Measurements from ENCODE around the gene RBM44.

The RBM44 gene

GRCh38 chr2:237875256-237876060 is 76.9 kb downstream of the RBM44 start:
- Histone ChIP-seq H3K27me3 (no peaks in the 10 kb centered on the region), H3K4me1 (peaks cover 32% of the 10 kb centered on the region), H3K27ac (no peak overlapping the region), H3K4me2 (no peak overlapping the region), H3K9me3 (no peaks in the 10 kb centered on the region), H3K4me3 (no peak overlapping the region), H3K36me3 (no peaks in the 10 kb centered on the region), H4K20me1 (no peaks in the 10 kb centered on the region), H3K9ac (no peak overlapping the region)
- no peak for TF ChIP-seq Cebpa-rat (IDR thresholded peaks at IDR 0.05)

DNA sequence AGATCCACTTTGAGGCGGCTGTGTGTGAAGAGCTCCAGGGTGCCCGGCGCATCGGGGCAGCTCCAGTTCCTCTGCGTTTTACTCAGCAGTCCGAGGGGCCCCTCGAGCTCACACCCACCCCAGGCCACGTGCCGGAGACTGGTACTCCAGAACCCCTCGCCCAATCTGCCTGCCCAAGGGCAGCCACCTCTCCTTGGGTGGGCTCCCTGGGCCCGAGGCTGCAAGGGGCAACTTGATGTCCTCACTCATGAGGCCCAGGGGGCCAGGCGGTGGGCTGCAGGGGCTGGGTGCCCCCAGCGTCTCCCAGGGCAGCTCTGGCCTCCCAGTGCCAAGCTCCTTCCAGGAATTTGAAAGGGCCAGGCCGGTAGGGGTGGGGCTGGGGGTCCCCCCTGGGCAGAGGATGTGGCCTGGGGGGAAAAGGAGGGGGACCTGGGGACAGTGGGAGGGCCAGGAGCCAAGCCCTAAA is 77.5 kb downstream of the RBM44 start:
- Histone ChIP-seq H3K4me3 (no peak overlapping the region), H3K27ac (no peak overlapping the region), H4K20me1 (no peaks in the 10 kb centered on the region), H3K36me3 (no peaks in the 10 kb centered on the region), H3K4me2 (no peak overlapping the region), H3K4me1 (peaks cover 28% of the 10 kb centered on the region), H3K9ac (no peak overlapping the region), H3K27me3 (no peaks in the 10 kb centered on the region), H3K9me3 (no peaks in the 10 kb centered on the region)
- no peak for TF ChIP-seq Cebpa-rat (IDR thresholded peaks at IDR 0.05)

GRCh38 chr2:237876532-237876931 is 78.0 kb downstream of the RBM44 start:
- Histone ChIP-seq H4K20me1 (no peaks in the 10 kb centered on the region), H3K4me3 (no peak overlapping the region), H3K4me2 (no peak overlapping the region), H3K4me1 (peaks cover 24% of the 10 kb centered on the region), H3K36me3 (no peaks in the 10 kb centered on the region), H3K27me3 (no peaks in the 10 kb centered on the region), H3K9me3 (no peaks in the 10 kb centered on the region), H3K9ac (no peak overlapping the region), H3K27ac (no peak overlapping the region)
- no peak for TF ChIP-seq Cebpa-rat (IDR thresholded peaks at IDR 0.05)

DNA sequence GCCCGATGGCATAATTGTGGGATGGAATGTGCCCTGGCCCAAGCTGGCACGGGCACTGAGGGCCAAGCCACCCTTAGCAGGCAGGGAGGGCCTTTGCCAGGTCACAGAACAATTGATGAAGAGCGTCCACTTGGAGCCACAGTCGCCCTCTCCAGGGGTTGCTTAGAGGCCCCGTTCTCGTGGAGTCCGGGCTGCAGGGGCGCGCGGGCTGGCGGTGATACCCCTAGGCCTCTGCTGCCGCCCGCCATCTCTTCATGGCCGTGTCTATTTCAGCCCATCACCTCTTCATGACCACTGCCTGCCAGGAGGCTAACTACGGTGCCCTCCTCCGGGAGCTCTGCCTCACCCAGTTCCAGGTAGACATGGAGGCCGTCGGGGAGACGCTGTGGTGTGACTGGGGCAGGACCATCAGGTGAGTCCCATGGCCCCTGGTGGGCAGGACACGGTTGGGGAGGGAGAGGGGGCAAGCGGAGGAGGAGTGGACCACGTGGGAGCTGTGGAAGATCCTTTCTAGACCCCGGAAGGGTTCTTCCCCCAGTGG is 78.4 kb downstream of the RBM44 start:
- Histone ChIP-seq H3K4me3 (no peak overlapping the region), H3K4me1 (peaks cover 19% of the 10 kb centered on the region), H3K27ac (no peak overlapping the region), H3K27me3 (no peaks in the 10 kb centered on the region), H3K36me3 (no peaks in the 10 kb centered on the region), H3K9me3 (no peaks in the 10 kb centered on the region), H4K20me1 (no peaks in the 10 kb centered on the region), H3K4me2 (no peak overlapping the region), H3K9ac (no peak overlapping the region)
- no peak for TF ChIP-seq Cebpa-rat (IDR thresholded peaks at IDR 0.05)

GRCh38 chr2:237877576-237878307 is 79.2 kb downstream of the RBM44 start:
- Histone ChIP-seq H4K20me1 (no peaks in the 10 kb centered on the region), H3K36me3 (no peaks in the 10 kb centered on the region), H3K4me2 (no peak overlapping the region), H3K4me1 (peaks cover 14% of the 10 kb centered on the region), H3K27ac (no peak overlapping the region), H3K27me3 (no peaks in the 10 kb centered on the region), H3K4me3 (no peak overlapping the region), H3K9me3 (no peaks in the 10 kb centered on the region), H3K9ac (no peak overlapping the region)
- no peak for TF ChIP-seq Cebpa-rat (IDR thresholded peaks at IDR 0.05)

- Histone ChIP-seq H4K20me1 (no peaks in the 10 kb centered on the region), H3K4me1 (peaks cover 9% of the 10 kb centered on the region), H3K27ac (no peak overlapping the region), H3K36me3 (no peaks in the 10 kb centered on the region), H3K4me2 (no peak overlapping the region), H3K9me3 (no peaks in the 10 kb centered on the region), H3K4me3 (no peak overlapping the region), H3K27me3 (no peaks in the 10 kb centered on the region), H3K9ac (no peak overlapping the region)
- TF ChIP-seq Cebpa-rat (IDR thresholded peaks at IDR 0.05), result no peak
These were observed 79.9 kb downstream of the RBM44 start for GRCh38 chr2:237878321-237879057.

GRCh38 chr2:237879058-237879430 is 80.5 kb downstream of the RBM44 start:
- no peak overlapping the region for H3K4me3 ChIP-seq
- H3K27ac ChIP-seq, result no peak overlapping the region
- H3K27me3 ChIP-seq, result no peaks in the 10 kb centered on the region
- no peaks in the 10 kb centered on the region for H3K36me3 ChIP-seq
- H3K4me1 ChIP-seq, result peaks cover 3% of the 10 kb centered on the region
- no peaks in the 10 kb centered on the region for H3K9me3 ChIP-seq
- TF ChIP-seq Cebpa-rat (IDR thresholded peaks at IDR 0.05), result no peak
- H4K20me1 ChIP-seq, result no peaks in the 10 kb centered on the region
- no peak overlapping the region for H3K4me2 ChIP-seq
- no peak overlapping the region for H3K9ac ChIP-seq

DNA sequence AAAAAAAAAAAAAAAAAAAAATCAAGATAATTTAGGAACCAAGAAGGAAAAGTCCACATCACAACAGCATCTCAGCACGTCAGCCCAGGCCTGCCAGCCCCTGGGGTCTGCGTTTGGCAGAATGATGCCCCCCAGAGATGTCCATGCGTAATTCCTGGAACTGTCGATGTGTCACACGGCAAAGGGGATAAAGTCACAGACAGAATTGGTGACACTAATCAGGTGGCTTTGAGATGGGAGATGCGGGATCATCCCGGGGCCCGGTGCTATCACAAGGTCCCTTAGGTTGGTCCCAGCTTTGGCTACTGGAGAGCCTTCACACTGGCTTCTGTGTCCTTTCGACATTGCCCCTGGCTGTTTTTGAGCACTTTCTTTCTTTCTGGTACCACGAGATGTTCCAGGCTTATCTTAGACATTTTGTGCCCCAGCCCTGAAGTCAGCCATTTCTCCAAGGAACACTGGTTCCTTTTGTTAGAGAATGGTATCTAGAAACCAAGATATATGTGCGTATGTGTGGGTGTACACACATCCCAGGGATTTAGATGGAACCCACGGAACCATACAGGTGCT is 81.5 kb downstream of the RBM44 start:
- no peaks in the 10 kb centered on the region for H4K20me1 ChIP-seq
- H3K9me3 ChIP-seq, result no peaks in the 10 kb centered on the region
- H3K4me3 ChIP-seq, result no peak overlapping the region
- TF ChIP-seq Cebpa-rat (IDR thresholded peaks at IDR 0.05), result no peak
- no peak overlapping the region for H3K9ac ChIP-seq
- no peaks in the 10 kb centered on the region for H3K27me3 ChIP-seq
- no peak overlapping the region for H3K27ac ChIP-seq
- H3K4me1 ChIP-seq, result no peaks in the 10 kb centered on the region
- H3K4me2 ChIP-seq, result no peak overlapping the region
- H3K36me3 ChIP-seq, result no peaks in the 10 kb centered on the region

Data from BLaER1 (cell line).